Cerebellar nuclear complex (tissue), 1 donor: Measurements from ENCODE around the gene ABCD2.
"Not testable (repeated sequence)": the region's sequence is repeated elsewhere in the genome, so short reads cannot be mapped to it uniquely, and the experiment has no call there.

ENCODE experiments used
- DNase-seq, 2 experiments: peaks; one replicate each; lab custom pipeline; 2025; lab: John Stamatoyannopoulos, UW

ABCD2 gene

DNA sequence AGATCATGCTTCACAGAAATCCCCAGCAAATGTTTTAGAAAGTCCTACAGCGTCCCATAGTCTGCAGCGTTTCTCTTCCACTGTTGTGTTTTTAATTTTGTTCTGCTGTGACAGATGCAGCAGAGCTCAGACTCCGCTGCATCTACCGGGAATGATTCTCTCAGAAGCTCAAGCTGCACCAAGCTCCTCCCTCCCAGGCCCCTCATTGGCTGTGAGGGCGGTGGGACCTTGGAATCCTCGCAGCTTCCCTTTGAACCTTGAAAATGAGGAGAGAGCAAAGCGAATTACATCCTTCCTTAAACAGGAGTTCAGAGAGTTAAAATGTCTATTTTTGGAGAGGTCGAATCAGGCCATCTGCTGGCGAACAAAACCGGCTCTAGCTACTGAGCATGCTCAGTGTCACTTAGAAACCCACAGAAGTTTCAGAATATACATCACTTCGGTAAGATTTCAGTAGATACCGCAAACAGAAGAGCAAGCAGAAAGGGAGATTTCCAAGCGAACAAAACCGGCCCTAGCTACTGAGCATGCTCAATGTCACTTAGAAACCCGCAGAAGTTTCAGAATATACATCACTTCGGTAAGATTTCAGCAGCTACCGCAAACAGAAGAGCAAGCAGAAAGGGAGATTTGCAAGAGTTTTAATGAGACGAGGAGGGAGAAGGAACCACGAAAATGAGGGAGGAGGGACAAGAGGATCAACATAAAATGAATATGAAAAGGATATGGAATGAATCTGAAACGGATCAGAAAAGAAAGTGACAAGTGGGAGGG is at the start of gene ABCD2:
Gene ABCD2 (minus strand): TSS at position 144 of the 774 bp plus-strand sequence. CDS start 188 bp downstream, outside the sequence.
- peak; percentile 83 to 89 for DNase-seq

DNA sequence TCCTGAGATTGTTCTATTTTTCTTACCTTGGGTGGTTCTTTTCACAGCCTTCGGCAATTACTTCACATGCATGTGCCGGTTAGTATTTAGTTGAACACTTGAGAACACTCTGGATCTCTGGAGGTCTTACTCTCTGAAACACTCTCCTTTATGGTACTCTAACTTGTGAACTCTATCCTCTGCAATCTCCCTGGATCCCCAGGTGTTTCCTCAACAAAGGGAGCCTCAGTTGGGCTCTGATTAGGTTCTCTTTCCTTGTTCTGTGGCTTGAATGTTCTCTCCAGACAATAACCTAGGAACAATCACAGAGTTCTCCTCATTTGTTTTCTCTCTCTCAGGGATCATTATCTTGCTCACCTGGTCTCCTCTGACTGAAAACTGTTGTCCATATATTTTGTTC is 40.5 kb upstream of the ABCD2 start:
- DNase-seq, result no peak

DNA sequence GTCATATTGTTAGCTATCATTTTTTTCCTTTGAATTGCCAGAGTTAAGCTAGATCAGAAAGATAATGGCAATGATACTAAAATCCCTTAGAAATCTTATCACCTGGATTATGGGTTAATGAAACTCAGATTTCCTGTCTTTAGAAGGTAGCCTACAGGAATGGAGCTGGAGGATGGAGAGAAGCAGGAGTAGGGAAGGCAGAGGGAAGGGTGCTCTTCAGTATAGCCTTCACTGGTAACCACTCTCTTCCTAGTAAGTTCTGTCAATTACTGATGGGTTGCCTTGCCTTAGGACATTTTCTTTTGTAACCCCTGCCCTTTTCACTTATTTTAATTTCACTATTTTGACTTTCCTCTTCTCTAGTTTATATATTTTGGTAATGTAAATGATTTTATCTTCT is 27.8 kb upstream of the ABCD2 start:
- DNase-seq, result no peak

DNA sequence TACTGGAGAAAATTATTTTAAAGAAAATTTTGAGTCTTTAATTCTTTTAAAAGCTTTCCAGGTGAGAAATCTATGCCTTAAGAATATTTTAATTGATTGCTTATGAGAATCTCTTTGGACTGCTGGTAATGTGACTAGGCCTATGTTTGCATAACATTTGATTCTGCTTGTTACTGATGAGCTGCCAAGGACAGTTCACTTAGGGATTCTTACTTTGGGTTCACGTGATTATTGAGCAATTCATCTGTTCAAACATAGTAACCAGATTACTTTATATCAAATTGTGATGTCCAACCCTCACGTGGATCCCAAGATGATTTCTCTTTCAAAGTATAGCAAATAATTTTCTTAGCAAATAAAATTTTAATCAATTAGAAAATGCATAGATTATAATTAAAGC is 27.4 kb upstream of the ABCD2 start:
- DNase-seq, result no peak

GRCh38 chr12:39643052-39643451 is 23.4 kb upstream of the ABCD2 start:
- DNase-seq, result no peak

- DNase-seq, result no peak
Measured at GRCh38 chr12:39638840-39639239, 19.2 kb upstream of the ABCD2 start.

- no peak for DNase-seq
Measured at GRCh38 chr12:39638178-39638577, 18.6 kb upstream of the ABCD2 start.

- no peak for DNase-seq
Measured at GRCh38 chr12:39632670-39633069, 13.1 kb upstream of the ABCD2 start.

GRCh38 chr12:39628836-39629235 is 9.2 kb upstream of the ABCD2 start:
- DNase-seq, result no peak

DNA sequence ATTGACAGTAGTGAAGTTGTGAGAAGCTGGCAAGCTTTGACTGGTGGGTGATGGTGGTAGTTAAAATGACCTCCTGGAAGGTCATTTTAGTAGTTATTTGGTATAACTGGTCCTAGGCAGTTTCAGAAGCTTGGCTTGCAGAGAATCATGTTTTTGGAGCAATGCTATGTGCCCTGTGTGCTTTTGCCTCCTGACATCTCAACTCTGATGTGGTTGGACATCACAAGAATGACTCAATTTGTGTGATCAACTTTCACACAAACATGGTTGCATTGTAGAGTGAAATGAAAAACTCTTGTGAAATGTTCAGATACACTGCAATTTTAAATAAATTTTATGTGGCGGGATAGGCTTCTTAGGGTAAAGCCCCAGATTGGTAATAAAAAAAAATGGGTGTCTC is 8.3 kb upstream of the ABCD2 start:
- no peak for DNase-seq

DNA sequence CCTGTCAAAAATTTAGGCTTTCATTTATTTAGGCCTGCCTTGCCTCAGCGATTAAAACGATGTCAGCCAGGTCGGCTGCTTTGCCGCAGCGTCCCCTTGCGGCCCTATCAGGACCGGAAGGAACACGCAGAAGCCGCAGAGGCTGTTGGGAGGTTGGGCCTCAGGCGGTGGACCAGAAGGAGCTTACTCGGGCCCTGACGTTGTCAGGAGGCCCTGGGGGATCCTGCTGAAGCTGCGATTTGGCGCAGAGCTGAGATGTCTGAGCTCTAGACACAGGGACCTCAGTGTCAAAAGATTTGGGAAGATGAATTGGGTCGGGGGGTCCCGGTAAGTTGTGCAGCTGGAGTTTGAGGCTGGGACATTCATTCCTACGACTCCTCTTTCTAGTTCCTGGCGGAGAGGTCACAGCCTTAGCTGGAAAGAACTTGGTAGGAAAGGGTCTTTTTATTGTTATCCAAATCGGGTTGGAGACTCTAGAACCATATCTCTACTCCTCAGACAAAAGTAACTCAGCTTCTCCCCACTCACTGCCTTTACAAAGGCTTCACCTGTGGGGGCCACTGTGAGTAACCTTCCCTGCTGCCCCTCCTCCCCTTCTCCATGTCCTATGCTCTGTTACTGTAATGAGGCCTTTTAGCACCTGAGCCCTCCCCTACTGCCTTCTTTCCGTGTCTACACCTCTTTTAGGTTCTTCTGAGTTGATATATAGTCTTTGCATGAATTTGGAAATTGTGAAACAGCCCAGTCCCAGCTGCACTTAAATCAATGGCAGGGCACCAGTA is 6.6 kb upstream of the ABCD2 start:
- DNase-seq, result no peak

DNA sequence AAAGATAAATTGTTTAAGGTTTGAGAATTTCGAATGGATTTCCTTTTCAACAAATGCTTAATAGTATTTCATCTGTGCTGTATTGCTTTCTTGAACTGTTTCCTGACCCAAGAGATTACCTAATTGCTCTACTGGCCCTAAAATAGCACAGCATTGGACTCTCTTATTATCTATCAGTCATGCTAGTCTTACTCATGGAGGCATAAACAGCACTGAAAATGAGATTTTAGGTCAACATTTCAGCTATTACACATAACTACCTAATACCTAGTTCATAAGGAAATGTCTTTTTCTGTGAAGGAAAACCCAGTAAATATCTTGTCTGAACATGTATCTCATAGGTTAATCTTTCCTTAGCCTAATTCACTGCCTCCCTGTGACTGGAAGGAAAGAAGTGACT is 4.3 kb upstream of the ABCD2 start:
- DNase-seq, result no peak

GRCh38 chr12:39623160-39623559 is 3.6 kb upstream of the ABCD2 start:
- not testable (repeated sequence) for DNase-seq

GRCh38 chr12:39622306-39622705 is 2.7 kb upstream of the ABCD2 start:
- DNase-seq, result no peak

DNA sequence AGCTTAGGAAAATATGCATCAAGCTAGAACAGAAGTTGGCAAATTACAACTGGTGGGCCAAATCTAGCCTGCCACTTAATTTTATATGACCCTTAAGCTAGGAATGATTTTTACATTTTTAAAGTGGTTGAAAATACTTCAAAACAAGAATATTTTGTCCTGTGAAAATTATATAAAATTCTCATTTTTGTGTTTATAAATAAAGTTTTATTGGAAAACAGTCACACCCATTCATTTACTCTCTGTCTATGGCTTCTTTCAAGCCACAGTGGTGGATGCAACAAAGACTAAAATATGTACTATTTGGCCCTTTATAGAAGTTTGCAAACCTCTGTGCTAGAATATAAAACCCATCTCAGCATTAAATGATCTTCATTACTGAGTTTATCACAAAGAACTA is 2.1 kb upstream of the ABCD2 start:
- no peak for DNase-seq

- DNase-seq, result no peak
Measured at GRCh38 chr12:39620659-39621658, 1.4 kb upstream of the ABCD2 start.

DNA sequence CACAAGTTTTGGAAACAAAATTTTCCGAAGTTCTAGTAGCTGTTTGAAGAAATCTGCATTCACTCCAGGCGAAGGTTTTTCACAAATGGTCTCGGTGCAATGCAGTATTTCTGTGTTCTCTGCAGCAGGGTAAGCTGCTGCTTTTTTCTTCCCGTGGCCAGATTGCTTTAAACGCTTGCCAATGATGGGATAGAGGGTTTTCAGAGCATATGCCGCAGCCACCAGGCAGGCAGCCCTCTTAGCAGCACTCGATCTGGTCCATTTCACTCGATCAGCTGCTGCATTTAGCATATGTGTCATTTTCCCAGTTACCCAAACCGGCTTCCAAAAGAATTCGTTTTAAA is 315 bp downstream of the ABCD2 start:
- DNase-seq, result peak; percentile 36 to 71

- DNase-seq, result no peak
Measured at GRCh38 chr12:39618701-39619100, 902 bp downstream of the ABCD2 start.

GRCh38 chr12:39617887-39618286 is 1.7 kb downstream of the ABCD2 start:
- no peak for DNase-seq

DNA sequence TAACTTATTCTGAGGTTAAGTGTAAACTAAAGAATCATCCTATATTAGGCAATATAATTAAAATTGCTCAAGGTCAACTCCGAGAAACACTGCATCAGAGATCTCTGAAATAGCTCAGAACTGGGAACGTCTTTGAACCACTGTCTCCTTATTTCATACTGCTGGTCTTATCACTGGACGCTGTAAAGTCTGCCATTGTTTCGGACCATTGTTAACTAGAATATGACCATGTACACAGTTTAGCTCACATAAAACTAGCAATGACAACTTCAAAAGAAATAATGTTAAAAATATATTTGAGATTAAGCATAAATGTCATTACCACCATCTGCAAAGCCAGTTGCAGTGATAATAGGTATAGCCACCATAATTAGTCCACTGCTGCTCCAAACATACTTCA is 2.9 kb downstream of the ABCD2 start:
- DNase-seq, result no peak

GRCh38 chr12:39616251-39616650 is 3.4 kb downstream of the ABCD2 start:
- no peak for DNase-seq

DNA sequence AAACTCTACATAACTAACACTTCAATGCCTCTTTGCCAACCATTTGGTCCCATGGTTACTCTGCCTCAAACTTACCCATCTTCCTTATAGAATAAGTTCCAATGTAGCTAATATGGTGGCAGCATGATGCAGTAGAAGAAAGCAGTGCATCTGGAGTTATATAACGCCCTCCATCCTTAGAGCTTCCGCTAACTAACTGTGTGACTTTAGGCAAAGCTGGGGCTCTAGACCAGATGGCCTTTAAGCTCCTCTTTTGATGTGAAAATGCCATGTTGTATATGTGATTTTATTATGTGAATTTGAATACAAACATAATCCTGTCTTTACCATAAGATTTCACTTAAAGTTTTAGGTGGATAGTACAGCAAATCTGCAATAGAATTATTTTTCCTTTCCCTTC is 6.1 kb downstream of the ABCD2 start:
- DNase-seq, result no peak
